ENCODE measurements around the gene TBCD. TPM values are rescaled to one million over a fixed set of nuclear protein-coding genes. Genes with fewer than 3 reads are reported as not detected.

TBCD gene
- total and polyA plus RNA-seq, 9 of the 15 experiments (the other 6 are each of a cell fraction or from before 2014, with no cell fraction given) = 8.9 to 98.5 (median 28.0) TPM

DNA sequence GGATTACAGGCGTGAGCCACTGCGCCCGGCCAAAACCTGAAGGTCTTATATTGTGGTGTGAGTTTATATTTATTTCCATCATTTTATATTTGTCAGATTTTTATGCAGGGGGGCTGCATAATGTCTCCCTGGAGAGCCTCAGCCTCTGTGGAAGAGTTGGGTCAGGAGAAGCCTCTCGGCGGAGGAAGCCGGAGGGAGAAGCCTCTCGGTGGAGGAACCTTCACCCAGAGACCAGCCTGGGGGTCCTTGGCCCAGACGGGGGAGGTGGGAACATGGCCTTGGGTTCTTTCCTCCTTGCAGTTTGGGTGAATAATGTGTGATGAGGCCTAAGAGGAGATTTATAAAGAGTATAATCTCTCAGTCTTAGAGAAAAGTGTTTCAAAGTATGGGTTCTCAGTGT lies 110.3 kb downstream of the TBCD start:
- no peak overlapping the region for H3K4me2 ChIP-seq (ENCODE audit: insufficient read depth, low read length)
- BruUV-seq (replicated peaks) = no TSS peak
- H3K4me3 ChIP-seq = no peak overlapping the region
- ATAC-seq (no peak), FAIRE-seq (no peak), DNase-seq (ENCODE audit: extremely low read depth in 1 of 4, low spot score in 3 of 4) (no peak)
- H3K36me3 ChIP-seq (ENCODE audit: control insufficient read depth, insufficient read depth, low read length) = no peaks in the 10 kb centered on the region; the same call in 2 of the 3 replicates
- WGBS (ENCODE audit: insufficient coverage, low coverage, missing lambda C conversion rate) = 91% methylated on average over 8 of the region's 8 CpGs
- peaks cover 34% of the 10 kb centered on the region; the same call in 2 of the 3 replicates for H3K79me2 ChIP-seq (ENCODE audit: control insufficient read depth, insufficient read depth, low read length)
- no peaks in the 10 kb centered on the region for H3K27me3 ChIP-seq (ENCODE audit: control insufficient read depth in 2 of 2, insufficient read depth in 2 of 2, low read length in 2 of 2)
- H3K4me1 ChIP-seq (replicated peaks in 1 of 2; ENCODE audit: control insufficient read depth in 2 of 2, insufficient read depth in 2 of 2, low read length in 2 of 2) = peaks cover 39 to 76% of the 10 kb centered on the region in 2 experiments
- peaks cover 5% of the 10 kb centered on the region for H3K9me1 ChIP-seq (ENCODE audit: control insufficient read depth, insufficient read depth, low read length)
- intact Hi-C loops (cut with micrococcal nuclease) (no loop called here), in situ Hi-C loops (cut with MboI) (no loop called here)
- H4K20me1 ChIP-seq (replicated peaks; ENCODE audit: control insufficient read depth, insufficient read depth, low read length) = no peaks in the 10 kb centered on the region
- peak overlapping the region; percentile 71; the same call in 1 of the 3 replicates for H3K27ac ChIP-seq (ENCODE audit: extremely low read depth, low read depth, low read length)
- ChIA-PET CTCF (ENCODE audit: low intra/inter-chr PET ratio) (no interaction called here), POLR2A (interaction anchor here (0.8 to 2.7 kb wide), 2 partner anchors 11 to 14 kb away, joined by 3 to 12 read pairs; no protein-coding TSS in a partner anchor)
- H3K9me3 ChIP-seq (replicated peaks; ENCODE audit: control insufficient read depth, insufficient read depth, low read depth, low read length) = no peaks in the 10 kb centered on the region
- peak overlapping the region in 1 of 2 experiments; percentile 55; a peak in 1 of 4 replicates for H3K9ac ChIP-seq (ENCODE audit: insufficient read depth in 1 of 2, low read depth in 2 of 2, low read length in 2 of 2)
- no peak for TF ChIP-seq FOXM1 (IDR thresholded peaks at IDR 0.05; ENCODE audit: low read depth)
- TF ChIP-seq FOXM1 (CRISPR knock-in tag; IDR thresholded peaks at IDR 0.05; ENCODE audit: low read depth) = no peak
- no peak for TF ChIP-seq RFX7 (CRISPR knock-in tag; IDR thresholded peaks at IDR 0.05)
- no peak for TF ChIP-seq MTA2 (IDR thresholded peaks at IDR 0.05; ENCODE audit: low read depth)
- TF ChIP-seq, protein P1, sequence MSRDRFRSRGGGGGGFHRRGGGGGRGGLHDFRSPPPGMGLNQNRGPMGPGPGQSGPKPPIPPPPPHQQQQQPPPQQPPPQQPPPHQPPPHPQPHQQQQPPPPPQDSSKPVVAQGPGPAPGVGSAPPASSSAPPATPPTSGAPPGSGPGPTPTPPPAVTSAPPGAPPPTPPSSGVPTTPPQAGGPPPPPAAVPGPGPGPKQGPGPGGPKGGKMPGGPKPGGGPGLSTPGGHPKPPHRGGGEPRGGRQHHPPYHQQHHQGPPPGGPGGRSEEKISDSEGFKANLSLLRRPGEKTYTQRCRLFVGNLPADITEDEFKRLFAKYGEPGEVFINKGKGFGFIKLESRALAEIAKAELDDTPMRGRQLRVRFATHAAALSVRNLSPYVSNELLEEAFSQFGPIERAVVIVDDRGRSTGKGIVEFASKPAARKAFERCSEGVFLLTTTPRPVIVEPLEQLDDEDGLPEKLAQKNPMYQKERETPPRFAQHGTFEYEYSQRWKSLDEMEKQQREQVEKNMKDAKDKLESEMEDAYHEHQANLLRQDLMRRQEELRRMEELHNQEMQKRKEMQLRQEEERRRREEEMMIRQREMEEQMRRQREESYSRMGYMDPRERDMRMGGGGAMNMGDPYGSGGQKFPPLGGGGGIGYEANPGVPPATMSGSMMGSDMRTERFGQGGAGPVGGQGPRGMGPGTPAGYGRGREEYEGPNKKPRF (IDR thresholded peaks at IDR 0.05; ENCODE audit: low read depth, low read length) = no peak
- no peak for TF ChIP-seq CBX2 (IDR thresholded peaks at IDR 0.05; ENCODE audit: insufficient read depth, low read length, poor library complexity, severe bottlenecking)
- no peak for TF ChIP-seq TCFL5 (CRISPR knock-in tag; conservative IDR thresholded peaks at IDR 0.05)
- TF ChIP-seq SMARCA4 (IDR thresholded peaks at IDR 0.05) = no peak
- no peak overlapping the region for H2AFZ ChIP-seq (ENCODE audit: low read depth, low read length)
